PC-3 (cell line): ENCODE data around the gene ATN1.

Experiments used
- EZH2phosphoT487 ChIP-seq: fragments of 300-600 bp; sonication (generic); IDR thresholded peaks from 2 replicates; pipeline ENCODE4 v1.6.1; 2018; ENCODE audit warnings: mild to moderate bottlenecking, antibody characterized with exemption, low read length, borderline replicate concordance
- TF ChIP-seq, protein P1 (sequence below): fragments of 300-600 bp; sonication (generic); conservative IDR thresholded peaks from 2 replicates; pipeline ENCODE4 v1.5.1; 2017; ENCODE audit warnings: antibody characterized with exemption, low read depth, mild to moderate bottlenecking, low read length

- TF ChIP-seq EZH2phosphoT487 = no peak
- TF ChIP-seq, protein P1, sequence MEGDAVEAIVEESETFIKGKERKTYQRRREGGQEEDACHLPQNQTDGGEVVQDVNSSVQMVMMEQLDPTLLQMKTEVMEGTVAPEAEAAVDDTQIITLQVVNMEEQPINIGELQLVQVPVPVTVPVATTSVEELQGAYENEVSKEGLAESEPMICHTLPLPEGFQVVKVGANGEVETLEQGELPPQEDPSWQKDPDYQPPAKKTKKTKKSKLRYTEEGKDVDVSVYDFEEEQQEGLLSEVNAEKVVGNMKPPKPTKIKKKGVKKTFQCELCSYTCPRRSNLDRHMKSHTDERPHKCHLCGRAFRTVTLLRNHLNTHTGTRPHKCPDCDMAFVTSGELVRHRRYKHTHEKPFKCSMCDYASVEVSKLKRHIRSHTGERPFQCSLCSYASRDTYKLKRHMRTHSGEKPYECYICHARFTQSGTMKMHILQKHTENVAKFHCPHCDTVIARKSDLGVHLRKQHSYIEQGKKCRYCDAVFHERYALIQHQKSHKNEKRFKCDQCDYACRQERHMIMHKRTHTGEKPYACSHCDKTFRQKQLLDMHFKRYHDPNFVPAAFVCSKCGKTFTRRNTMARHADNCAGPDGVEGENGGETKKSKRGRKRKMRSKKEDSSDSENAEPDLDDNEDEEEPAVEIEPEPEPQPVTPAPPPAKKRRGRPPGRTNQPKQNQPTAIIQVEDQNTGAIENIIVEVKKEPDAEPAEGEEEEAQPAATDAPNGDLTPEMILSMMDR = no peak
These were observed 10.8 kb downstream of the ATN1 start for GRCh38 chr12:6938353-6939190.
